GM12875 (cell line): Measurements from ENCODE around the gene BRSK2.

Experiments used
- H3K4me3 ChIP-seq: one replicate; pipeline ENCODE4 v1.5.1; 2011; ENCODE audit warnings: low read depth, low read length, control low read depth
- TF ChIP-seq, protein P1 (sequence below): IDR thresholded peaks from 2 replicates; pipeline ENCODE4 v1.5.1; 2011; ENCODE audit warnings: low read depth, mild to moderate bottlenecking, control low read depth, inconsistent platforms, low read length, moderate library complexity, borderline replicate concordance; ENCODE audit not compliant: insufficient read depth

BRSK2 gene

DNA sequence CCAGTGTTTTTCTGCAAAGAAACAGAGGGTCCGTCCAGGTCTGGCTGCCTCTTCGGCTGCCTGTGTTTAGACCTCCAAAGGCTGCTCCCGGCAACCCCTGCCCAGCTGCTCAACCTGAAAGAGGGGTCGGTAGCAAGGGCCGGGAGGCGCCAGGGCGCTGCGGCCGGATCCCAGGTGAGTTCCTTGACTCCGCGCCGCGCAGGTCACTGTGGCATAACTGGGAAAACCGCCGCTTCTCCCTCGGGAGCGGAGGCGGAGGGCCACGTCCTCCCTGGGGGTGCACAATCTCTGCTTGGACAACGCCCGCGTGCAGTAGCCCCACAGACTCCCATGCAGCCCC, 1.0 kb upstream of the BRSK2 start:
- TF ChIP-seq, protein P1, sequence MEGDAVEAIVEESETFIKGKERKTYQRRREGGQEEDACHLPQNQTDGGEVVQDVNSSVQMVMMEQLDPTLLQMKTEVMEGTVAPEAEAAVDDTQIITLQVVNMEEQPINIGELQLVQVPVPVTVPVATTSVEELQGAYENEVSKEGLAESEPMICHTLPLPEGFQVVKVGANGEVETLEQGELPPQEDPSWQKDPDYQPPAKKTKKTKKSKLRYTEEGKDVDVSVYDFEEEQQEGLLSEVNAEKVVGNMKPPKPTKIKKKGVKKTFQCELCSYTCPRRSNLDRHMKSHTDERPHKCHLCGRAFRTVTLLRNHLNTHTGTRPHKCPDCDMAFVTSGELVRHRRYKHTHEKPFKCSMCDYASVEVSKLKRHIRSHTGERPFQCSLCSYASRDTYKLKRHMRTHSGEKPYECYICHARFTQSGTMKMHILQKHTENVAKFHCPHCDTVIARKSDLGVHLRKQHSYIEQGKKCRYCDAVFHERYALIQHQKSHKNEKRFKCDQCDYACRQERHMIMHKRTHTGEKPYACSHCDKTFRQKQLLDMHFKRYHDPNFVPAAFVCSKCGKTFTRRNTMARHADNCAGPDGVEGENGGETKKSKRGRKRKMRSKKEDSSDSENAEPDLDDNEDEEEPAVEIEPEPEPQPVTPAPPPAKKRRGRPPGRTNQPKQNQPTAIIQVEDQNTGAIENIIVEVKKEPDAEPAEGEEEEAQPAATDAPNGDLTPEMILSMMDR: no peak
- no peak overlapping the region for H3K4me3 ChIP-seq

DNA sequence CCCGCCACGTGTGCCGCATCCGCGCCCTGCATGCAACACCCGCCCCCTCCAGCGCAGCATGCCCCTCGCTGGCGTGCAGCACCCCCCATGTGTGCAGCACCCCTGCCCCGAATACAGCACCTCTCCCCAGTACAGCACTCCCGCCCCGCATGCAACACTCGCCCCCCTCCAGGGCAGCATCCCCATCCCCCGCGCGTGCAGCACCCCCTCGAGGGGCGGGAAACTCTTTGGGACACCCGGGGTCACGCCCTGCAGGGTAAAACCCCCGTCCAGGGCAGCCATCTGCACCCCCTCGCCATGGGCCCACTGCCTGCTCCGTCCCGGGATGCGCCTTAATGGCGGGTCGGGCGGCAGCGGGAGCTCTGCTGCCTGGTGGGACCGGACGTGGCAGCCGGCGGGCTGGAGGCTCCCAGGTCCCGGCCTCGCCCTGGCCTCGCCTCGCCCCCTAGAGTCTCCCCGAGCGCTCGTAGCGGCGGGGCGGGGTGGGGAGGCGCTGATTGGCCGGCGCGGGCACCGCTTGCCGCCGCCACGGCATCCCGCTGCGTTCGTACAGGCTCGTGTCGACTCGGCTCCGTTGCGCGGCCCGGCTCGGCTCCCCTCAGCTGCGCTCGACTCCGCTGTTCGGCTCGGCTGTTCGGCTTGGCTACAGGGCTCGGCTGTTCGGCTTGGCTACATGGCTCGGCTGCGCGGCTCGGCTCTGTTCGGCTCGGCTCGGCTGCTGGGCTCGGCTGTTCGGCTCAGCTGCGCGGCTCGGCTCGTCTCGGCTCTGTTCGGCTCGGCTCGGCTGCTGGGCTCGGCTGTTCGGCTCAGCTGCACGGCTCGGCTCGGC, 417 bp upstream of the BRSK2 start:
- TF ChIP-seq, protein P1: no peak
- peak overlapping the region; percentile 32 for H3K4me3 ChIP-seq

DNA sequence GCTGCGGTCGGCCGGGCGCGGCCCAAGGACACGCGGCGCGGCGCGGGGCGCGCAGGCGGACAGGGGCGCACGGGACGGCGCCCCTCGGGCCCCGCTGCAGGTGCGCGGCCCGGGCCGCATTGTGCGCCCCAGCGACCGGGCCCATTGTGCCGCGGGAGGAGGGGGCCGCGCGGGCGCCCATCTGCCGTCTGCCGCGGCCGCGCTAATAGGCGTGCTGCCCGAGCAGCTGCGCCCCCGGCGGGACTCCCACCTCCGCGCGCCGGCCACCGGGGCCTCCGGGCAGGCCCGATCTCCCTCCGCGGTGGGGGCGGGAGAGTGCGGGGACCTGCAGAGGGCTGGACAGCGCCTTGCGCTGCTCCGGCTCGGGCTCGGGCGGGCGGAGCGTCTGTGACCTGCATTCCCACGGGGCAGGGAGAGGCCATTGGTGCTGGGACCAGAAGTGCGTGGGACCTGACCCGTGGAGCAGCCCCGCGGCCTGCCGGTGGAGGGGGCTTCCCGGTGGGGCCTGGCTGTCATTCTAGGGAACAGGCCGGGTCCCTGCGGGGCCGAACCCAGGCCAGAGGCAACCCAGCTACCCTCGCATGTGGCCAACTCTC, 933 bp downstream of the BRSK2 start:
- TF ChIP-seq, protein P1: no peak
- H3K4me3 ChIP-seq: no peak overlapping the region

DNA sequence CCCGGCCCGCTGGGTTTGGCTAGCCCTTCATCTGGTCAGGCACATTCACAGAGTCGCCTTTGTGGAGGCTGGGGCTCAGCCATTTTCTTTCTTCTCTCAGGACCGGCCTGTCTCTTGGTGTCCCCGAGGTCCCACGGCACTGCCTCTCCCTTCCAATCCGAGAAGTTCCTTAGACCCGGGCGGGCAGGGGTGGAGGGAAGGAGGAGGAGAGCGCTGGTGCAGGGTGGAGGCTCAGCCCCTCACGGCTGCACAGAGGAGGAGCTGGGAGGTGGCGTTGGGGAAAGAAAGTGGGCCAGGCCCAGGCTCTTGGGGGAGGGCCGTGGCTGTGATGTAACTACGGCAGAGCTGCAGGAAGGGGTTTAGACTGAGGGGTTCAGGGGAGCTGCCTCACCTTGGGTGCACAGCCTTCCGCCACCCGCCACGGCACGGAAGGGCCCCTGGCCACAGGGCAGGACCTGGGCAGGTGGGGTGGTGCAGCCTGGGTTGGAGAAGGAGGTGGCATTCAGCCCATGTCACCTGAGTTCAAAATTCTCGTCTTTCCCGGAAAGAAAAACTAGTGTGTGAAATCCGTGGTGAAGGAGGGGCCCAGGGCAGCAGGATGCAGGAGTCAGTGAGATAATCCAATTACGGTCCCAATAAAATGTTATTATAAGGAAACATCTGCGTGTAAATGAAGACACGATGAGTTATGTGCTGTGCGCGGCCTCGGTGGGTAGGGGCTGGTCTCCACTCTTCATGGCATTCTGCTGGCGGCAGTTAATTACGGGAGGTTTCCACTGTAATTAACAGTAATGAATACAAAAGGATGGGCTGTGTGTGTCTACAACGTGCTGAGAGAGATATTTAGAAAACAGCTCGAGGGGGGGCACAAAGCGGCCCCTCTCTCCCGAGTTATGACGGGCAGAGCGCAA, 1.7 kb downstream of the BRSK2 start:
- no peak overlapping the region for H3K4me3 ChIP-seq
- TF ChIP-seq, protein P1: no peak

DNA sequence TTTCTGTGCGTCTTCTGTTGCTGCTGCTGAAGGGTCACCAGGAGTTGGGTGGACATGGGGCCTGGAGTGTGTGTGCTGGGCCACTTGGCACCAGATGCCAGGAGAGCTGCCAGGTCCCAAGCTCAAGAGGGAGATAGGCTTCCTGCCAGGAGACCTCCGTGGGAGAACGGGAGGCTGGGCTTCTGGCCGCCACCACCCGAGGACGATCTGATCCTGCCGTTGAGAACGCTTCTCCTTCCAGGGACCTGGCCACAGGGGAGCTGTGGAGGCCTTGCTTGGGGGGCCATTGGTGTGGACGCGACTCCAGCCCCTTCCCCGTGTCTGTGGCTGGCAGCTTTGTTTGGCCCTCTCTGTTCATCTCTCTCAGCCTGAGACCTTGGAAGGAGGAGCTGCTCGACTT, 2.4 kb downstream of the BRSK2 start:
- no peak overlapping the region for H3K4me3 ChIP-seq
- TF ChIP-seq, protein P1: no peak

DNA sequence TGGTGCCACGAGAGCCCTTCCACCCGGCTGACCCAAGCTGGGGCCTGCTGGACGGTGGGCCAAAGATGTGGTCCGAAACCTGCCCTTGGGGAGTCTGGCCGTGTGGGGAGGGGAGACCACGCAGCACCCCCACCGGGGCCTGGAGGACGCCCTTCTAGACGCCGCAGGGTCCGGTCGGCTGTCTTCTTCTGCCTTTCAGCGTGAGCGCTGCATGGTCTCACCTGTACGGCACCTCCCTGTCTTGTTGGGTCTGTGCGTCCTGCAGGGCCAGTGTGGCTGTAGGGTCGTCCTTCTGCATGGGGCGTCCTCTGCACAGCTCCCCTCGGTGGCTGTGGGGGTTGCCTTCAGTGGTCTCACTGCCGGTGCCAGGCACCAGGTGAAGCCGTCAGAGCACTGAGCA, 2.8 kb downstream of the BRSK2 start:
- H3K4me3 ChIP-seq: no peak overlapping the region
- TF ChIP-seq, protein P1: no peak
